ENCODE results near the gene AOC2. TPM values are rescaled to one million over a fixed set of nuclear protein-coding genes. Genes with fewer than 3 reads are reported as not detected.
"Not testable (repeated sequence)": the region's sequence is repeated elsewhere in the genome, so short reads cannot be mapped to it uniquely, and the experiment has no call there.

AOC2 gene
- total RNA-seq, 4 donors from 2014 or later: 0.81 to 1.7 (median 1.4) TPM

- no peaks in the 10 kb centered on the region for H3K9me3 ChIP-seq
- H3K27me3 ChIP-seq: no peaks in the 10 kb centered on the region
- H3K36me3 ChIP-seq: no peaks in the 10 kb centered on the region
- no peak overlapping the region for H3K4me3 ChIP-seq
- H3K4me1 ChIP-seq: no peaks in the 10 kb centered on the region
- no peak overlapping the region for H3K27ac ChIP-seq
- no peak for ATAC-seq
- WGBS, 2 donors (ENCODE audit: low coverage in 1 of 2): 84 to 100% methylated on average over 2 to 6 of the region's 7 CpGs
- TF ChIP-seq POLR2AphosphoS5 (IDR thresholded peaks at IDR 0.05): no peak
- TF ChIP-seq EP300 (IDR thresholded peaks at IDR 0.05): no peak
- TF ChIP-seq POLR2A (IDR thresholded peaks at IDR 0.05): no peak
- TF ChIP-seq CTCF (IDR thresholded peaks at IDR 0.05): no peak
Measured at GRCh38 chr17:42883802-42884558, 39.6 kb downstream of the AOC2 start.

DNA sequence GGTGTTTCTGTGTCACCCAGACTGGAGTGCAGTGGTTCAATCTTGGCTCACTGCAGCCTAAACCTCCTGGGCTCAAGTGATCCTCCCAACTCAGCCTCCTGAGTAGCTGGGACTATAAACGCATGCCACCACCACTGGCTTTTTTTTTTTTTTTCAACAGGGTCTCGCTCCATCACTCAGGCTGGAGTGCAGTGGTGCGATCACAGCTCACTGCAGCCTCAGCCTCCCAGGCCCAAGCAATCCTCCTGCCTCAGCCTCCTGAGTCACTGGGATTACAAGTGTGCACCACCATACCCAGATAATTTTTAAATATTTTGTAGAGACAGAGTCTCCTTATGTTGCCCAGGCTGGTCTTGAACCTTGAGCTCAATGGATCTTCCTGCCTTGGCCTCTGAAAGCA, 41.4 kb downstream of the AOC2 start:
- H3K36me3 ChIP-seq, H3K9me3 ChIP-seq, H3K4me3 ChIP-seq, H3K4me1 ChIP-seq, H3K27ac ChIP-seq, ATAC-seq, H3K27me3 ChIP-seq: not testable (repeated sequence)
- WGBS, 2 donors (ENCODE audit: low coverage in 1 of 2): 93 to 94% methylated on average over 3 of the region's 3 CpGs

DNA sequence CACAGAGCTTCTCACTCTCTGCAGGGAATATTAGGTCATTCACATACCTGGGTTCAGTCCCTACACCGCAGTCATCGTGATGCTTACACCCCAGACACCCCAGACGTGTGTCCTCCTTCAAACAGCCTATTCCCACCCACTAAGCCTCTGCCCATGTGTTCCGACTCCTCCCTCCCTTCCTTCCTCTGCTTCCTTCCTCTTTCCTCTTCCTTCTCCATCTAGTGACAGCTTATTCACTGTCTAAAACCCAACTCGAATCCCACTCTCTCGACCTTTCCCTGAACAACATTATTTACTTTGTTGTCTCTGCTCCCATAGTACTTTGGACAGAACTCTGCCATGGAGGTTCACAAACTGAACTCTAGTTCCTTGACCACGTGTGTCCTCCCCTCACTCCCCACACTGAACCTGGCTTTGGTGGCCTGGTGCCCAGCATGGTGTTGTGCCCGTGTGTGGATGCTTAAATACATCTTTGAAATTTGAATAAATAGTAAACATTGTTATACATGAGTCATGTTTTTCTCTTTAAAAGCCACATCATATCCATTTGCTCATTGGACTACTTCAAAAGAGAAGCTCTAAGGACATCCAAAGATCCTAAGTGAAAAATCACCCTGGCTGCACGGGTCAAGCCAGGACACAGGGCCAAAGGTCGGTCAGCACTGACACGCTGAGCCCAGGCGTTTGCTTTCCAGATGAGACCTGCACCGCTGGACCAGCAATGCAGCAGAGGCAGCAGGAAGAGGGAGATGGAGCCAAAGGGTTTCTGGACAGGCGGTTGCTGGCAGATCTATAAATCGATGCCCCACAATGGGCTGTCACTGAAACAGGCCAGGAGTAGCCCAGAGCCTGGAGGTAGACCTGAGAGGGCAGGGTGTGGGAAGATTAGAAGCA, 42.1 kb downstream of the AOC2 start:
- no peak overlapping the region for H3K4me3 ChIP-seq
- no peaks in the 10 kb centered on the region for H3K27me3 ChIP-seq
- H3K27ac ChIP-seq: no peak overlapping the region
- TF ChIP-seq EP300 (IDR thresholded peaks at IDR 0.05) (no peak), CTCF (IDR thresholded peaks at IDR 0.05) (no peak), POLR2A (IDR thresholded peaks at IDR 0.05) (no peak), POLR2AphosphoS5 (IDR thresholded peaks at IDR 0.05) (no peak)
- no peaks in the 10 kb centered on the region for H3K9me3 ChIP-seq
- H3K36me3 ChIP-seq: no peaks in the 10 kb centered on the region
- ATAC-seq: no peak
- H3K4me1 ChIP-seq: peaks cover 0 to 9% (median 6%) of the 10 kb centered on the region in 3 donors
- WGBS, 2 donors (ENCODE audit: low coverage in 1 of 2): 45 to 57% methylated on average over 7 to 10 of the region's 15 CpGs

- H3K36me3 ChIP-seq: no peaks in the 10 kb centered on the region
- no peaks in the 10 kb centered on the region for H3K27me3 ChIP-seq
- H3K9me3 ChIP-seq: no peaks in the 10 kb centered on the region
- H3K4me3 ChIP-seq: no peak overlapping the region
- ATAC-seq: no peak
- WGBS, 2 donors (ENCODE audit: low coverage in 1 of 2): 20 to 100% methylated on average over 1 of the region's 7 CpGs
- H3K27ac ChIP-seq: no peak overlapping the region
- TF ChIP-seq POLR2AphosphoS5 (IDR thresholded peaks at IDR 0.05): no peak
- TF ChIP-seq POLR2A (IDR thresholded peaks at IDR 0.05): no peak
- TF ChIP-seq CTCF (IDR thresholded peaks at IDR 0.05): no peak
- no peak for TF ChIP-seq EP300 (IDR thresholded peaks at IDR 0.05)
- H3K4me1 ChIP-seq: peaks cover 0 to 42% (median 23%) of the 10 kb centered on the region in 3 donors
Measured at GRCh38 chr17:42889809-42890208, 45.4 kb downstream of the AOC2 start.

DNA sequence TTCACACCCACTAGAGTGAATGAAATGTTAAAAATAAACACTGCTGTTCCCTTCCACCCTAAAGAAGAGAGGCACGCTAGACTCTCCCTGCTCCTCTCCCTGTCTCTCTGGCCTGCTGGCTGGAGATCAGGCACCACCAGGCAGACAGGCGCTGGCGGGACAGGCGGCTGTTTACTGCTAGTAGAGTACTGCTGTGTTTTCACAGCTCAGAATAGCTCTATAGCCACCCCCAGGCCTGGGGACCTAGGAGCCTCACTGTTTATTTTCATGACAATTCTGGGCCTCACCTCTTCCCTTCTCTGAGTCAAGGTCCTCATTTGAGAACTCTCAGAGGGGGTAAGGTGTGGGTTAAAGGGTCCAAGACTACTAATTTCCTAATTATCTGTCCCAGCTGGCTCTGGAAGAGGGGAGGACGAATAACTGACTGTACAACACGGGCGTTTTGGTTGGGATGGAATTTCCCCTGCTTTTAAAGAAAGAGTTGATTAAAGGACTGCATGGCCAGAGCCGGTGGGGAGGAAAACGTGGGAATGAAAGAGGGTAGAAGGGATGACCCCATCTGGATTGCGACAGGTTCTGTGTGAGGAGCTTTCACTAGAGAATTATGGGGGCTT, 47.3 kb downstream of the AOC2 start:
- H3K36me3 ChIP-seq: no peaks in the 10 kb centered on the region
- H3K4me1 ChIP-seq: peaks cover 0 to 52% (median 27%) of the 10 kb centered on the region in 3 donors
- WGBS, 2 donors (ENCODE audit: low coverage in 1 of 2): 22 to 80% methylated on average over 1 to 10 of the region's 10 CpGs
- no peaks in the 10 kb centered on the region for H3K9me3 ChIP-seq
- ATAC-seq: peak; percentile 79
- no peak overlapping the region for H3K4me3 ChIP-seq
- no peaks in the 10 kb centered on the region for H3K27me3 ChIP-seq
- TF ChIP-seq POLR2AphosphoS5 (IDR thresholded peaks at IDR 0.05) (no peak), CTCF (IDR thresholded peaks at IDR 0.05) (no peak), EP300 (IDR thresholded peaks at IDR 0.05) (no peak), POLR2A (IDR thresholded peaks at IDR 0.05) (no peak)
- peak overlapping the region; percentile 65 to 85 (median 82) for H3K27ac ChIP-seq
